Trophoblast cell (in vitro differentiated cells and primary cell): ENCODE data around the gene EPHX1.
"Not testable (repeated sequence)": the region's sequence is repeated elsewhere in the genome, so short reads cannot be mapped to it uniquely, and the experiment has no call there.

Source experiments
- DNase-seq, 2 donors: peaks; one replicate each; pipeline ENCODE4 v3.0.0-alpha.2; 2016
- H2AFZ ChIP-seq: 2 replicates; pipeline ENCODE4 v1.6.1; 2013; ENCODE audit warnings: low read length, moderate library complexity, mild to moderate bottlenecking; ENCODE audit not compliant: insufficient read depth, poor library complexity
- H2AK5ac ChIP-seq: 2 replicates; pipeline ENCODE4 v1.6.1; 2013; ENCODE audit warnings: mild to moderate bottlenecking, low read length
- H2BK120ac ChIP-seq: 2 replicates; pipeline ENCODE4 v1.6.1; 2013; ENCODE audit warnings: low read length, mild to moderate bottlenecking, moderate library complexity; ENCODE audit not compliant: insufficient read depth, poor library complexity
- H2BK12ac ChIP-seq: 2 replicates; pipeline ENCODE4 v1.6.1; 2013; ENCODE audit warnings: mild to moderate bottlenecking, low read length, moderate library complexity
- H2BK5ac ChIP-seq: 2 replicates; pipeline ENCODE4 v1.6.1; 2013; ENCODE audit warnings: low read length, low read depth, moderate library complexity, mild to moderate bottlenecking; ENCODE audit not compliant: poor library complexity
- H3K14ac ChIP-seq: 2 replicates; pipeline ENCODE4 v1.6.1; 2013; ENCODE audit warnings: mild to moderate bottlenecking, low read length
- H3K18ac ChIP-seq: 2 replicates; pipeline ENCODE4 v1.6.1; 2013; ENCODE audit warnings: mild to moderate bottlenecking, low read length
- H3K23ac ChIP-seq: 2 replicates; pipeline ENCODE4 v1.6.1; 2013; ENCODE audit warnings: low read length
- H3K27ac ChIP-seq: 2 replicates; pipeline ENCODE4 v1.5.1; 2013; ENCODE audit warnings: low read depth, mild to moderate bottlenecking, inconsistent platforms, low read length, moderate library complexity
- H3K27me3 ChIP-seq: 2 replicates; pipeline ENCODE4 v1.6.1; 2013; ENCODE audit warnings: inconsistent platforms, mild to moderate bottlenecking, low read length, moderate library complexity; ENCODE audit not compliant: insufficient read depth
- H3K36me3 ChIP-seq, 2 experiments: 1 replicate in 1 of 2; 2 replicates in 1 of 2; pipeline ENCODE4 v1.6.1; 2013; ENCODE audit warnings: low read length in 2 of 2, mild to moderate bottlenecking in 2 of 2, moderate library complexity in 1 of 2; ENCODE audit not compliant: insufficient read depth in 2 of 2, control insufficient read depth in 1 of 2
- H3K4ac ChIP-seq: 2 replicates; pipeline ENCODE4 v1.6.1; 2013; ENCODE audit warnings: low read depth, mild to moderate bottlenecking, low read length, moderate library complexity
- H3K4me1 ChIP-seq, 2 experiments: 1 replicate in 1 of 2; 2 replicates in 1 of 2; pipeline ENCODE4 v1.6.1; 2013; ENCODE audit warnings: low read length in 2 of 2, mild to moderate bottlenecking in 2 of 2, moderate library complexity in 1 of 2; ENCODE audit not compliant: insufficient read depth in 2 of 2, control insufficient read depth in 1 of 2
- H3K4me2 ChIP-seq: 2 replicates; pipeline ENCODE4 v1.6.1; 2013; ENCODE audit warnings: inconsistent platforms, mild to moderate bottlenecking, low read length, moderate library complexity
- H3K4me3 ChIP-seq: 2 replicates; pipeline ENCODE4 v1.5.1; 2013; ENCODE audit warnings: mild to moderate bottlenecking, low read depth, low read length, inconsistent platforms
- H3K79me1 ChIP-seq: one replicate; pipeline ENCODE4 v1.6.1; 2013; ENCODE audit warnings: low read length
- H3K79me2 ChIP-seq: 2 replicates; pipeline ENCODE4 v1.6.1; 2013; ENCODE audit warnings: low read length, mild to moderate bottlenecking; ENCODE audit not compliant: control insufficient read depth, insufficient read depth, poor library complexity
- H3K9ac ChIP-seq: 2 replicates; pipeline ENCODE4 v1.6.1; 2013; ENCODE audit warnings: mild to moderate bottlenecking, low read length
- H3K9me3 ChIP-seq: 2 replicates; pipeline ENCODE4 v1.6.1; 2013; ENCODE audit warnings: low read depth, mild to moderate bottlenecking, control low read depth, inconsistent platforms, low read length; ENCODE audit not compliant: insufficient read depth
- H4K12ac ChIP-seq: 2 replicates; pipeline ENCODE4 v1.6.1; 2013; ENCODE audit warnings: low read depth, mild to moderate bottlenecking, low read length, moderate library complexity
- H4K8ac ChIP-seq: 2 replicates; pipeline ENCODE4 v1.6.1; 2013; ENCODE audit warnings: low read depth, mild to moderate bottlenecking, low read length, moderate library complexity
- H4K91ac ChIP-seq: one replicate; pipeline ENCODE4 v1.6.1; 2013; ENCODE audit warnings: low read depth, mild to moderate bottlenecking, low read length, moderate library complexity
- WGBS: extraction: QIAGEN DNeasy Blood & Tissue Kit; methylation state at CpG from one replicate; pipeline ENCODE4 v1.1.7; 2013; ENCODE audit warnings: missing lambda C conversion rate; ENCODE audit not compliant: insufficient read length, insufficient coverage; ENCODE audit errors: extremely low coverage; 5-methylcytosine and 5-hydroxymethylcytosine counted together

The EPHX1 gene

DNA sequence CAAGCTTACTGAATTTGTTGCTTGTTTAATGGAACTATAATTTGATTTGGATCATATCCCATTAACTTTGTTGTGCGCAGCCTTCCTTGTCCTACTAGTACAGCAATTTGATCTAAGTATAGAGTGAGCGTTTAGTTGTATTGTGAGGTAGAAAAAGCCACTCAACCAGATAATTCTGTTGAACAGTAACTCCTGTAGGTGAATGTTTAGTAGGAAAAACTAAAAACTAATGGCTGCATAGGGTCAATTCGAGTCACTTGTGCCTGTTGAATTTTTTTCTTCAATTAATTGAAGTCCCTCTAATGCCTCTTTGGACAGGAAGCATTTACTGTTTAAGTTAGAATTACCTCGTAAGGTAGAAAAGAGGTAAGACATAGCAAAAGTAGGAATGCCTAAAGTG, 15.0 kb upstream of the EPHX1 start:
- H2BK120ac ChIP-seq: no peak overlapping the region
- no peaks in the 10 kb centered on the region for H3K4me1 ChIP-seq
- H3K4me2 ChIP-seq: no peak overlapping the region
- H4K12ac ChIP-seq: no peak overlapping the region
- no peak overlapping the region for H2BK12ac ChIP-seq
- no peak overlapping the region for H3K27ac ChIP-seq
- H3K18ac ChIP-seq: no peak overlapping the region
- no peak overlapping the region for H2BK5ac ChIP-seq
- no peak overlapping the region for H4K8ac ChIP-seq
- no peak overlapping the region for H4K91ac ChIP-seq
- no peak overlapping the region for H3K4me3 ChIP-seq
- no peak overlapping the region for H3K9ac ChIP-seq
- no peak overlapping the region for H3K14ac ChIP-seq
- DNase-seq: no peak
- H3K4ac ChIP-seq: no peak overlapping the region
- H3K23ac ChIP-seq: no peak overlapping the region
- peaks cover 13 to 14% of the 10 kb centered on the region in 2 experiments for H3K36me3 ChIP-seq
- peaks cover 8% of the 10 kb centered on the region for H3K9me3 ChIP-seq
- no CpG with 5 or more reads among the region's 4 CpGs for WGBS
- H2AK5ac ChIP-seq: no peak overlapping the region
- H3K79me1 ChIP-seq: no peaks in the 10 kb centered on the region
- no peak overlapping the region for H2AFZ ChIP-seq
- no peaks in the 10 kb centered on the region for H3K27me3 ChIP-seq
- H3K79me2 ChIP-seq: no peaks in the 10 kb centered on the region

DNA sequence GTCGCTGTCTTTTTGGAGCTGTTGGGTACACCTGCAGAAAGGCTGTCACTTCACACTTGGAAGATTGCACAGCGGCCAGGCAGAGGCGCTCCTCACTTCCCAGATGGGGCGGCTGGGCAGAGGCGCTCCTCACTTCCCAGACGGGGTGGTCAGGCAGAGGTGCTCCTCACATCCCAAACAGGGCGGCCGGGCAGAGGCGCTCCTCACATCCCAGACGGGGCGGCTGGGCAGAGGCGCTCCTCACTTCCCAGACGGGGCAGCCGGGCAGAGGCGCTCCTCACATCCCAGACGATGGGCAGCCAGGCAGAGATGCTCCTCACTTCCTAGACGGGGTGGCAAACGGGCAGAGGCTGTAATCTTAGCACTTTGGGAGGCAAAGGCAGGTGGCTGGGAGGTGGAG, 13.8 kb upstream of the EPHX1 start:
- not testable (repeated sequence) for H3K9ac ChIP-seq, H2AK5ac ChIP-seq, H2AFZ ChIP-seq, H3K79me1 ChIP-seq, H2BK120ac ChIP-seq, H3K79me2 ChIP-seq, H4K91ac ChIP-seq, H3K4me3 ChIP-seq, H3K4me1 ChIP-seq, H4K12ac ChIP-seq, H3K4me2 ChIP-seq, H2BK12ac ChIP-seq, H3K14ac ChIP-seq, H3K18ac ChIP-seq, H3K27me3 ChIP-seq, H4K8ac ChIP-seq, H3K9me3 ChIP-seq, H3K23ac ChIP-seq, H3K4ac ChIP-seq, H2BK5ac ChIP-seq, H3K27ac ChIP-seq, DNase-seq
- no CpG with 5 or more reads among the region's 18 CpGs for WGBS
- H3K36me3 ChIP-seq: peaks cover 8 to 13% of the 10 kb centered on the region in 2 experiments

GRCh38 chr1:225801146-225801545, 8.8 kb upstream of the EPHX1 start:
- not testable (repeated sequence) for H4K91ac ChIP-seq, H2BK12ac ChIP-seq, H3K27ac ChIP-seq, H3K36me3 ChIP-seq, H3K9ac ChIP-seq, H3K27me3 ChIP-seq, H3K23ac ChIP-seq, H3K79me2 ChIP-seq, H4K12ac ChIP-seq, H3K4me2 ChIP-seq, DNase-seq, H3K4me1 ChIP-seq, H2AK5ac ChIP-seq, H3K79me1 ChIP-seq, H3K4ac ChIP-seq, H3K9me3 ChIP-seq, H2BK120ac ChIP-seq, H3K18ac ChIP-seq, H3K4me3 ChIP-seq, H2AFZ ChIP-seq, H2BK5ac ChIP-seq, H4K8ac ChIP-seq, H3K14ac ChIP-seq
- WGBS: no CpG with 5 or more reads among the region's 7 CpGs

GRCh38 chr1:225806249-225806648, 3.7 kb upstream of the EPHX1 start:
- no peak overlapping the region for H3K23ac ChIP-seq
- H2AK5ac ChIP-seq: no peak overlapping the region
- WGBS: no CpG with 5 or more reads among the region's 1 CpG
- H3K4me1 ChIP-seq: peaks cover 2 to 8% of the 10 kb centered on the region in 2 experiments
- H3K4me2 ChIP-seq: no peak overlapping the region
- peaks cover 2% of the 10 kb centered on the region for H3K79me2 ChIP-seq
- H4K91ac ChIP-seq: no peak overlapping the region
- no peak overlapping the region for H2BK120ac ChIP-seq
- no peaks in the 10 kb centered on the region for H3K36me3 ChIP-seq
- no peak overlapping the region for H4K12ac ChIP-seq
- peaks cover 2% of the 10 kb centered on the region for H3K79me1 ChIP-seq
- no peak overlapping the region for H3K14ac ChIP-seq
- no peak overlapping the region for H2AFZ ChIP-seq
- H2BK12ac ChIP-seq: no peak overlapping the region
- no peak for DNase-seq
- H3K27ac ChIP-seq: no peak overlapping the region
- no peak overlapping the region for H3K4ac ChIP-seq
- no peak overlapping the region for H3K4me3 ChIP-seq
- no peak overlapping the region for H4K8ac ChIP-seq
- H2BK5ac ChIP-seq: no peak overlapping the region
- H3K18ac ChIP-seq: no peak overlapping the region
- no peaks in the 10 kb centered on the region for H3K9me3 ChIP-seq
- no peaks in the 10 kb centered on the region for H3K27me3 ChIP-seq
- no peak overlapping the region for H3K9ac ChIP-seq
